Stimulated activated CD4-positive, alpha-beta T cell treated with anti-CD3 and anti-CD28 coated beads, Interleukin-1b, Interleukin-23, amount 100 ng/mL, for 48 hours (primary cell): Measurements from ENCODE around the gene TRIM61.
"Not testable (repeated sequence)": the region's sequence is repeated elsewhere in the genome, so short reads cannot be mapped to it uniquely, and the experiment has no call there.

ENCODE experiments used
- DNase-seq: peaks from one replicate; pipeline ENCODE4 v3.0.0-alpha.2; 2020

TRIM61 gene

DNA sequence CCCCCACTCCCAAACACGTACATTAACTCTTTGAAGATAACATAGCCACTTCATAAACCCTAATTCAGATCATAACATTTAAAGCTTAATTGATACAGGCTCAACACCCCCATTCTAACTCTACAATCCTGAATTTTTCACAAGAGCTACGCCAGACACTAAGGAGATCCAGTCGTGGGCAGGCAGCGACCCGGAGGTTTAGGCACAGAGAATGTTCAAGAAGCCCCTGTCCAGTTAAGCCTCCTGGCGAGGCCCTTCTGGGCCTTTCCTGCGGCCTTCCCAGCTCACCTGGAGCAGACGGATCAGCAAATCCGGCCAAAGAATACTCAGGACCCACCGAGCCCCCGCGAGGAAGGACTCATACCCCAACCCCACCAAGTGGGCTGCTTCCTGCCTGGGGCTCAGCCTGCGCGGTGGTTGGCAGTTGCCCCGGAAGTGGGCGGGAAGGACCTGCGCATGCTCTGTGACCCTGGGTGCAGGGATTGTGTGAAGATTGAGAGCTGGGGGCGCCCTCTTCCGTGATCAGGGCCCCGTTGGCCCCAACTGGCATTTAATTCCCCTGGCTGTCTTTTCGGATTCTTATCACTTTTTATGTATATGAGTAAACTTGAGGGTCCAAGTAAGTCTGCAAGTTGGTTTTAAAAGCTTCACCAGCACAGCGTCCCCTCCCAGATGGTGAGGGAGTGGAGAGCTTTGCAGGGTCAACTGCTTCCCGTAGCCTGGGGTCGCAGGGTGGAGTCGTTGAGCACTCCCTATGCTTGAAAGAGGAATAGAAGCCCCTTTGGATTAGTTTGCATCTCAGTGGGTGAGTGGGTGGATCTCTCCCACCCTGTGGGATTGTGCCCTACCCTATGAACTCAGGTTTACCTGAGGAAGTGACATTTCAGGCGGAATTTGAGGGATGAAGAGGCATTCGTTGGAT, at the start of gene TRIM61:
Gene TRIM61 (minus strand): TSS at position 415 of the 922 bp plus-strand sequence. CDS start 7,655 bp downstream, outside the sequence.
- DNase-seq: peak; percentile 62

DNA sequence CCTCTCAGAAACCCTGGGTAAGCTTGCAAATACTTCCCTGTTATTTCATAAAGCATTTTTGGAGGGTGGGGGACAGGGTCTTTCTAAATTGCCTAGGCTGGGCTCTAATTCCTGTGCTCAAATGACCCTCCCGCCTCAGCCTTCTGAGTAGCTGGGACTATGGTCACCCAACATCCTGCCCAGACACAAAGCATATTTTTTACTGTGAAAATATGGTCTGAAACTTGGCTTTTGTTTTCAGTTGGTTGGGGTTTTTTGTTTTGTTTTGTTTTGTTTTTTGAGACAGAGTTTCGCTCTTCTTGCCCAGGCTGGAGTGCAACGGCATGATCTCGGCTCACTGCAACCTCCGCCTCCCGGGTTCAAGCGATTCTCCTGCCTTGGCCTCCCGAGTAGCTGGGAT, 48.3 kb upstream of the TRIM61 start:
- DNase-seq: not testable (repeated sequence)

DNA sequence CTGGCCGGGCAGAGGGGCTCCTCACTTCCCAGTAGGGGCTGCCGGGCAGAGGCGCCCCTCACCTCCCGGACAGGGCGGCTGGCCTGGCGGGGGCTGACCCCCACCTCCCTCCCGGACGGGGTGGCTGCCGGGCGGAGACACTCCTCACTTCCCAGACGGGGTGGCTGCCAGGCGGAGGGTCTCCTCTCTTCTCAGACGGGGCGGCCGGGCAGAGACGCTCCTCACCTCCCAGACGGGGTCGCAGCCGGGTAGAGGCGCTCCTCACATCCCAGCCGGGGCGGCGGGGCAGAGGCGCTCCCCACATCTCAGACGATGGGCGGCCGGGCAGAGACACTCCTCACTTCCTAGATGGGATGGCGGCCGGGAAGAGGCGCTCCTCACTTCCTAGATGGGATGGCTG, 42.5 kb upstream of the TRIM61 start:
- not testable (repeated sequence) for DNase-seq

DNA sequence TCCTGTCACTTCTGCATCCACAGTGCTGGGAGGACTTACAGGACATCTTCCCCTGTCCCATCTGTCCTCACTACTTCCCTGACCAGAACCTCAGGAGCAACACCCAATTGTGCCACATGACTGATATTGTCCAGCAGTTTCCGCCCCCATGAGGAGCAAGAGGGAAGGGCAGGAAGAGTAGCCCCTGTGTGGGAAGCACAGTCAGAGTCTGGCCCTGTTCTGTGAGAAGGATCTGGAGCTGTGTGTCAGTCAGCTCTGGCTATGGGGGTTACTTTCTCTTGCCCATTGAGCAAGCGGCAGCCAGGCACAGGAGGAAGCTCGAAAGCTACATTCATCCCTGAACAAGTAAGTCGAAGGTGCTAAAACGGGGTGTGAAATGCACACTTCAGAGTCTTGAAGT, 39.5 kb upstream of the TRIM61 start:
- DNase-seq: no peak

DNA sequence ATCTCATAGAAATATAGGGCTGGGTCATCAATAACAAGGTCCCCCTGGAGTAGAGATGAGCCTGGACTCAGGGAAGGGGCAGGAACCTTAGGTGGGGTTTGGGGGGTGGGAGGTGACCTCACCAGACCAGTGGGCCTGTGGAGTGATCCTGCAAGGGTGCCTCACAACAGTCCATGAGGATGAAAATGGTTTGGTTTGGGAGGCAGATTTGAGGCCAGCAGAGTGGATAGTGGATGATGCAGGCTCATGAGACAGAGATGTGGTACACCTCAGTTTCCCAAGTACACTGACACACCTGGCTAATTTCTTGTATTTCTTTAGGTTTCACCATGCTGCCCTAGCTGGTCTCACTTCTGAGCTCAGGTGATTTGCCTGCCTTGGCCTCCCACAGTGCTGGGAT, 36.2 kb upstream of the TRIM61 start:
- DNase-seq: no peak

DNA sequence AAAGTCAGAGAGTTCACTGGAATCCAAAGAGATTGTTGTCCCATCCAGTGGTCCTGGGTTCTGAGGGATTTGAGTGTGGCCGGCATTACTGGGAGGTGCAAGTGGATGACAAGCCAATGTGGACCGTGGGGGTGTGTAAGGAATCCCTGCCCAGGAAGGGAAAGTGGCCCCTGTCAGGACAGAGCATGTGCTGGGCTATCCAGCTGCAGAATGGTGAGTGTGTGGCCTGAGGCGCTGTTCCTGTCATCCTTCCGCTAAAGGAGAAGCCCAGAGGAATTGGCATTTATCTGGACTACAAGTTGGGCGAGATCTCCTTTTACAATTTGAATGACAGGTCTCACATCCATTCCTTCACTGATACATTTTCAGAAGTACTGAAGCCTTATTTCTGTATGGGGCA, 33.9 kb upstream of the TRIM61 start:
- DNase-seq: no peak

DNA sequence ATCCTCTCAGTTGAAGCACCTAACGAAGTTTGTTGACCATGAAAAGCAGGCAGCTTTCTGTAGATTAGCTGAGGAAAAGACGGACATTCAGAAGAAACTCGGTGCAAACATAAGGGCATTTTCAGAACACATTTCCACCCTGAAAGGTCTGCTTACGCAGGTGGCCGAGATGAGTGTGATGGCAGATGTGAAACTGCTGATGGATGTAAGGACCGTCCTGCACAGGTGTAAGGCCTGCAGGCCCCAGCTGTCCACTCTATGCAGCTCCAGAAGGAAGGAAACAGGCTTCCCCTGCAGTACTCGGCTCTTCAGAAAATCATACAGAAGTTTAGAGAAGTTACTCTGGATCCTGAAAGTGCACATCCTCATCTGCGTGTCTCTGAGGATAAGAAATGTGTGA, 33.5 kb upstream of the TRIM61 start:
- DNase-seq: no peak

DNA sequence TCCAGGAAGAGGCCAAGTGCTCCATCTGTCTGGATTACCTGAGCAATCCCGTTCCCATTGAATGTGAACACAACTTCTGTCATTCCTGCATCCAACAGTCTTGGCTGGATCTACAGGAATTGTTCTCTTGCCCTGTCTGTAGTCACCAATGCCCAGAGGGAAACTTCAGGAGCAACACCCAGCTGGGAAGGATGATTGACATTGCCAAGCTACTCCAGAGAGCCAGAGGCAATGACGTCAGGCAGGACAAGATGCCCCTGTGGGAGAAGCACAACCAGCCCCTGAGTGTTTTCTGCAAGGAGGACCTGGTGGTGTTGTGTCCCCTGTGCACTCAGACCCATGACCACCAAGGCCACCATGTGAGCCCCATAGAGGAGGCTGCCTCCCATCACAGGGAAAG, 33.0 kb upstream of the TRIM61 start:
- DNase-seq: no peak

DNA sequence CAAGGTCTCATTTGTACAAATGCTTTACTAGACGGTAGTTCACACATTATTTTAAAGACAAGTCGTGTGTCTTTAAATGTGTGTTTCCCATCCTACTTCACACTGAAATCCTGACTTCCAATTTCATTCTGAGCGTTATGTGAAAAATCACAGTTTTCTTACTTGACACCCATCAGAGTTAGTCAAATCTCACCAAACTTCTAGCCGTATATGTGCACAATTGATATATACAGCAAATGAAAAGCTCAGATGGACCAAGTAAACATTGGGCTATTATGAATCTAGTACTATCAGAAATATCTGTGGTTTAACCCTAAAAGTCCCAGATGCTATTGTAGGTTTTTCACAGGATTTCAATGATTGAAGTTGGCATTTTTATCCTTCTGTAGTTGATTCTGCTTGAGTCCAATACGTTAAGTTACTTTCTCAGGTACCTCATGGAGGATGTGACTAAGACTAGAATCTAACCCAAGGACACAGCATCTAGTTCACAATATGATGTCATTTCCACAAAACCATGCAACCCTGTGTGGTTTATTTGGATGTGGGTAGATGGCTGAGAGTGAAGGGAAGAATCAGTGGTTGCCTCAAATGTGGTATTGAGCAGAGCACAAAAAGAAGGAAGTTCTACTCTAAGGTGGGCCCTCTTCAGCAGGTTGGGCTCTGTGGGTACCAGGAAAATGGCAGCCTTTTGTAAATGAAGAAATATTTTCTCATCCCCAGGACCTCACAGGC, 32.2 kb upstream of the TRIM61 start:
- no peak for DNase-seq

DNA sequence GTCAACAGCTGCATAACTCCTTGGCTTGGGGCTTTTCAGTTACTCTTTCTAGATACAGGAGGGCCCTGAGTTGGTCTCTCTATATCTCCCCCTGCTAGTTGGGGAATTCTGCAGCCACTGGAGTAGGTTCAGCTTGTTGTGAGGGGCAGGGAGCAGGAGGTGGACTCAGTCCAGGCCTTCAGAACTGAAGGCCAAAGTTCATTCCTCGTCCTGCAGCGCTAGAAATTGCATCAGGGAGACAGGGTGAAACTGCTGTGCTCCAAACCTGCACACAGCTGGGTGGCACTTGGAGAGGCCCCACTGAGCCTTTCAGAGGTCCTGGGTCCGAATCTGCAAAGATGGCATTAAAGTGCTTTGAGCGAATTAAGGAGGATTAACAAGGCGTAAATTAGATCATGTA, 29.4 kb upstream of the TRIM61 start:
- DNase-seq: no peak

DNA sequence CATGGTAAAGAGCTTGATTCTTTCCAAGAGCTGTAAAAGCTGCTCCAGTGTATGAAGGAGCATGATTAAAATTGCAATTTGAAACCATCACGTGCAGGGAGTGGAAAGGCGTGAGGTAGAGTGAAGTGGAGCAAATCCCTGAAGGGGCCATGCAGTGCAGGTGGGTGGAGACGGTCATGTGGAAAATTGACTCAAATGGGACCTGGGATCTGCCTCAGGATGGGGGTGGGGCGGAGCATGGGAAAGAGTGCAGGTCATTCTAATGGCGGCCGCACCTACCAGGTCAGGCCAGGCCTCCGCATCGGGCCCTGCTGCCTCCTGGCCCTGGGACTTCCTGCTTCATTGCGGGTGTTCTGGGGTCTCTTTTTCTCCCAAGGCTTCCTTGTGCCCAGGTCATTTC, 29.0 kb upstream of the TRIM61 start:
- no peak for DNase-seq

DNA sequence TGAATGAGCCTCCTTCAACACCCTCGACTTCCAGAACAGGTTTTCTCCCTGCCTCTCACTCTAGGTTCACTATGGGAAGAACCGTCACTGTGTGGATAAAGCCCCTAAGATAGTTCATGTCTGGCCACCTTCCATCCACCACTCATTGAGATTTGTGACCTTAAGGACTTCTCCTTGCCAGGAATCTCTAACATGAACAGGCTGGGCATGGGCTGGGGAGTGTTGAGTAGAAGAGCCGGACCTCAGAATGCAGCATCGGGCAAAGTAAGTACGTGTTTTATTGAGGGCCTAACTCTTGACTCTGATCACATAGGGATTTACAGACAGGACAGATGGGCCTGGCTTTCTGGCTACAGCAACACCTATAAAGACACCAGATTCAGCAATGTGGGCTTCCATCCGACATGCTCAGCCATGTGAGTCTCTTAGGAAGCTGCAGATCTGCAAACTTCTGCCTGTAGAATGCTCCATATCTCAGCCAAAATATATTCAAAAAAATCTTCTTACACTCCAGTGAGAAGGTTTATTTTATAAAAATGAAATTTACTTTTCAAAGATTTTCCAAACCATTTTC, 28.0 kb upstream of the TRIM61 start:
- DNase-seq: no peak

DNA sequence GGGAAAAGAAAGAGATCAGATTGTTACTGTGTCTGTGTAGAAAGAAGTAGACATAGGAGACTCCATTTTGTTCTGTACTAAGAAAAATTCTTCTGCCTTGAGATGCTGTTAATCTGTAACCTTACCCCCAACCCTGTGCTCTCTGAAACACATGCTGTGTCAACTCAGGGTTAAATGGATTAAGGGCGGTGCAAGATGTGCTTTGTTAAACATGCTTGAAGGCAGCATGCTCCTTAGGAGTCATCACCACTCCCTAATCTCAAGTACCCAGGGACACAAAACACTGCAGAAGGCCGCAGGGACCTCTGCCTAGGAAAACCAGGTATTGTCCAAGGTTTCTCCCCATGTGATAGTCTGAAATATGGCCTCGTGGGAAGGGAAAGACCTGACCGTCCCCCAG, 24.5 kb upstream of the TRIM61 start:
- DNase-seq: not testable (repeated sequence)

DNA sequence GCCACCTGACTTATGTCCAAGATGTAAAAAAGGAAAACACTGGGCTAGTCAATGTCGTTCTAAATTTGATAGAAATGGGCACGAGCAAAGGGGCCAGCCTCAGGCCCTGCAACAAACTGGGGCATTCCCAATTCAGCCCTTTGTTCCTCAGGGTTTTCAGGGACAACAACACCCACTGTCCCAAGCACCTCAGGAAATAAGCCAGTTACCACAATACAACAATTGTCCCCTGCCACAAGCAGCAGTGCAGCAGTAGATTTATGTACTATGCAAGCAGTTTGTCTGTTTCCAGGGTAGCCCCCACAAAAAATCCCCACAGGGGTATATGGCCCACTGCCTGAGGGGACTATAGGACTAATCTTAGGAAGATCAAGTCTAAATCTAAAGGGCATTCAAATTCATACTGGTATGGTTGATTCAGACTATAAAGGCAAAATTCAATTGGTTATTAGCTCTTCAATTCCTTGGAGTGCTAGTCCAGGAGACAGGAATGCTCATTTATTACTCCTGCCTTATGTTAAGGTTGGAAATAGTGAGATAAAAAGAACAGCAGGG, 21.1 kb upstream of the TRIM61 start:
- DNase-seq: not testable (repeated sequence)

DNA sequence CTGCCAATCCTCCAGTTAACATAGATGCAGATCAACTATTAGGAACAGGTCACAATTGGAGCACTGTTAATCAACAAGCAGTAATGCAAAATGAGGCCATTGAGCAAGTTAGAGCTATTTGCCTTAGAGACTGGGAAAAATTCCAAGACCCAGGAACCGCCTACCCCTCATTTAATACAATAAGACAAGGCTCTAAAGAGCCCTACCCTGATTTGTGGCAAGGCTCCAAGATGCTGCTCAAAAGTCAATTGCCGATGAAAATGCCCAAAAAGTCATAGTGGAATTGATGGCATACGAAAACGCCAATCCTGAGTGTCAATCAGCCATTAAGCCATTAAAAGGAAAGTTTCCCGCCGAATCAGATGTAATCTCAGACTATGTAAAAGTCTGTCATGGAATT, 20.5 kb upstream of the TRIM61 start:
- DNase-seq: no peak

DNA sequence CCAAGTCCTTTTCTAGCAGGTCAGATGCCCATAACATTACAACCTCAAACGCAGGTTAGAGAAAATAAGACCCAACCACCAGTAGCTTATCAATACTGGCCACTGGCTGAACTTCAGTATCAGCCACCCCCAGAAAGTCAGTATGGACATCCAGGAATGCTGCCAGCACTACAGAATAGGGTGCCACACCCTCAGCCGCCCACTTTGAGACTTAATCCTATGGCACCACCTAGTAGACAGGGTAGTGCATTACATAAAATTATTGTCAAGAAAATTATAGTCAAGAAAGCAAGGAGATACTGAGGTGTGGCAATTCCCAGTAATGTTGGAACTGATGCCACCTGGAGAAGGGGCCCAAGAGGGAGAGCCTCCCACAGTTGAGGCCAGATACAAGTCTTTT, 19.9 kb upstream of the TRIM61 start:
- no peak for DNase-seq

DNA sequence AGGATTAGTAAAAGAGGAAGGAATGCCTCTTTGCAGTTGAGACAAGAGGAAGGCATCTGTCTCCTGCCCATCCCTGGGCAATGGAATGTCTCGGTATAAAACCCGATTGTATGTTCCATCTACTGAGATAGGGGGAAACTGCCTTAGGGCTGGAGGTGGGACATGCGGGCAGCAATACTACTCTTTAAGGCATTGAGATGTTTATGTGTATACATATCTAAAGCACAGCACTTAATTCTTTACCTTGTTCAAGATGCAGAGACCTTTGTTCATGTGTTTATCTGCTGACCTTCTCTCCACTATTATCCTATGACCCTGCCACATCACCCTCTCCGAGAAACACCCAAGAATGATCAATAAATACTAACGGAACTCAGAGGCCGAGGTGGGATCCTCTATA, 18.7 kb upstream of the TRIM61 start:
- not testable (repeated sequence) for DNase-seq

DNA sequence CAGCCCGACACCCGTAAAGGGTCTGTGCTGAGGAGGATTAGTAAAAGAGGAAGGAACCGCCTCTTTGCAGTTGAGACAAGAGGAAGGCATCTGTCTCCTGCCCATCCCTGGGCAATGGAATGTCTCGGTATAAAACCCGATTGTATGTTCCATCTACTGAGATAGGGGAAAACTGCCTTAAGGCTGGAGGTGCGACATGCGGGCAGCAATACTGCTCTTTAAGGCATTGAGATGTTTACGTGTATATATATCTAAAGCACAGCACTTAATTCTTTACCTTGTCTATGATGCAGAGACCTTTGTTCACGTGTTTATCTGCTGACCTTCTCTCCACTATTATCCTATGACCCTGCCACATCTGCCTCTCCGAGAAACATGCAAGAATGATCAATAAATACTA, 13.3 kb upstream of the TRIM61 start:
- not testable (repeated sequence) for DNase-seq

DNA sequence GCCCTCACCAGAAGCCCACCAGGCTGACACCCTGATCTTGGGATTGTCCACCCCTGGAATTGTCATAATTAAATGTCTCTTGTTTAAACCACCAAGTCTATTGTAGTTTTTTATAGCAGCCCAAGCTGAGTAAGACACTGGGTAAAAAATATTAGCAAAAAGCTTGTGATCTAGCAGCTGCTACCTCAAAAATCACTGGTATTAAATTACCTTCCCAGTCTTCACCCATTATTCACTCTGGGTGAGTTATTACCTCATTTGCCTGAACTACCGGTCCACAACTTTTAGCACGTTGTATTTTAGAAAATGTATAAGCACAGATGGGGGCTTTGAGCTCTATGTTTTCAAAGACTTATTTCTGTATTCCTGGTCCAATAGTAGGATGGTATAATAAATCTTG, 12.0 kb upstream of the TRIM61 start:
- no peak for DNase-seq

DNA sequence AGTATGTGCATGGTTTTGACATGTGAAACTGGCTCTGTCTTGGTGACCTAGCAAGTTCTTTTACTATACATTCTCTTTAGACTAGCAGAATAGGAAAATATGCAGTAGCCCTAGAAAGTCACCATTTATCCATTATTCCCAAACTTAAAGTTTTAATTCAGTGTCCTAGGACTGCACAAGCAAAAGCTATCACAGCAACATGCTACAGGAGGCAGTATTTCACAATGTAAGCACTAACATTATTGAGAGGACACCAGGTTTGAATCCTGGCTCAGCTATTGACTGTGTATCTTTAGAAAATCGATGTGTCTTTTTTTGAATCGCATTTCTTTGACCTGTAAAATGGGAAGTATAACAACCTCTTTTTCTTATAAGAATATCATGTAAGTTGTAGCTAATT, 5.5 kb downstream of the TRIM61 start:
- not testable (repeated sequence) for DNase-seq

DNA sequence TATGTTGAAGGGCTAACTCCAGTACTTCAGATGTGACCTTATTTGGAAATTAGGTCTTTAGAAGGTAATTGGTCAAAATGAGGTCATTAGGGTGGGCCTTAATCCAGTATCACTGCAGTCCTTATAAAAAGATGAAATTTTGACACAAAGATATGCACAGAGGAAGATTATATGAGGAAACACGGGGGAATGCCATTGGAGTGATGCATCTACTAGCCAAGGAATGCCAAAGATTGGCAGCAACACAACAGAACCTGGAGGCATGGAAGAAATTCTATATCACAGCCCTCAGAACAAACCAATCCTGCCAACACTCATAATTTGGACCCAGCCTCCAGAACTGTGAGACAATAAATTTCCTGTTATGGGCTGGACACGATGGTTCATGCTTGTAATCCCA, 17.6 kb downstream of the TRIM61 start:
- no peak for DNase-seq

DNA sequence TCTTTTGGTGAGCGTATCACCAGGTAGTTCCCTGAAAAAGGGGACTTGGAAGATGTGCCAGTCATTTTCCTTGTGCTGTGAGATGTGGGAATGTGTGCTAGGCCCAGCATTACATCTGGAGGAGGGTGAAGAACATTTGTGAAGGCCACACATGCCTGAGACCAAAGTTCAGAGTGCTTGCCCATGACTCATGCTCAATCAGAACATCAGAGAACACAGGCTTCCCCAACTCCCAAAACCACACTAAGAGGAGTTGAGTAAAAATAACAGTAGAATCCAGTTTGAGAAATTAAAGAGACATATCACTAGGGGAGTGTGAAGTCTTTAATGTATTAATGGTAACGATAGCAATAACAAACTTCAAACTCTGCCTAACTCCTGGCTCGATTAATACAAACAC, 18.0 kb downstream of the TRIM61 start:
- DNase-seq: not testable (repeated sequence)
